ENCODE data around the gene GRIP1. TPM values are rescaled to one million over a fixed set of nuclear protein-coding genes. Genes with fewer than 3 reads are reported as not detected.

The GRIP1 gene
- total and polyA plus RNA-seq, 2 experiments from 2014 or later, result 7.7 TPM

DNA sequence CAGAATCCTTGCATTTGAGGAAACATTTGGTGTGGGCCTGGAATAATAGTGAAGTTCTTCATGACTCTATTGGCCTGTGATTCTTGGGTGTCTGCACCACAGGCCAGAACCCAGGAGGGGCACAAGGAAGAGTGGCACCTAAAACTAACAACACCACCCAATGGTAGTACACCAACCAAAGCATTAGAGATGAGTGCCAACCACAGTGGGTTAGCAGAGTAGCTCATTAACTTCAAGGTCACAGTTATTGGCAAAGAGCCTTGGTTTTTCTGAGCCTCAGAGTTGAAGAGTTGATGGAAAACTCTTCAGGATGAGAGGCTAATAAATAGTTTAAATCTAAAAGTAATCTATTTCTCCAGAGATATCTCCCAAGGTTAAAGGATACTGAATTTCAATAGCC lies 319.6 kb downstream of the GRIP1 start:
- DNase-seq (ENCODE audit: low spot score), result no peak
- Histone ChIP-seq H3K79me2 (no peaks in the 10 kb centered on the region), H3K36me3 (replicated peaks; ENCODE audit: insufficient read depth, low read depth) (no peaks in the 10 kb centered on the region), H3K4me1 (ENCODE audit: insufficient read depth) (no peaks in the 10 kb centered on the region), H3K27ac (no peak overlapping the region), H3K27me3 (no peaks in the 10 kb centered on the region), H3K9me2 (replicated peaks; ENCODE audit: insufficient read depth) (no peaks in the 10 kb centered on the region), H3K9me3 (ENCODE audit: low read depth) (no peaks in the 10 kb centered on the region), H4K20me1 (ENCODE audit: insufficient read depth, poor library complexity, severe bottlenecking) (no peaks in the 10 kb centered on the region), H3K4me3 (no peak overlapping the region), H3K4me2 (no peak overlapping the region), H2AFZ (no peak overlapping the region)
- TF ChIP-seq, protein P1, sequence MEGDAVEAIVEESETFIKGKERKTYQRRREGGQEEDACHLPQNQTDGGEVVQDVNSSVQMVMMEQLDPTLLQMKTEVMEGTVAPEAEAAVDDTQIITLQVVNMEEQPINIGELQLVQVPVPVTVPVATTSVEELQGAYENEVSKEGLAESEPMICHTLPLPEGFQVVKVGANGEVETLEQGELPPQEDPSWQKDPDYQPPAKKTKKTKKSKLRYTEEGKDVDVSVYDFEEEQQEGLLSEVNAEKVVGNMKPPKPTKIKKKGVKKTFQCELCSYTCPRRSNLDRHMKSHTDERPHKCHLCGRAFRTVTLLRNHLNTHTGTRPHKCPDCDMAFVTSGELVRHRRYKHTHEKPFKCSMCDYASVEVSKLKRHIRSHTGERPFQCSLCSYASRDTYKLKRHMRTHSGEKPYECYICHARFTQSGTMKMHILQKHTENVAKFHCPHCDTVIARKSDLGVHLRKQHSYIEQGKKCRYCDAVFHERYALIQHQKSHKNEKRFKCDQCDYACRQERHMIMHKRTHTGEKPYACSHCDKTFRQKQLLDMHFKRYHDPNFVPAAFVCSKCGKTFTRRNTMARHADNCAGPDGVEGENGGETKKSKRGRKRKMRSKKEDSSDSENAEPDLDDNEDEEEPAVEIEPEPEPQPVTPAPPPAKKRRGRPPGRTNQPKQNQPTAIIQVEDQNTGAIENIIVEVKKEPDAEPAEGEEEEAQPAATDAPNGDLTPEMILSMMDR (IDR thresholded peaks at IDR 0.05; ENCODE audit: poor library complexity), result no peak
- no peak for TF ChIP-seq EZH2phosphoT487 (IDR thresholded peaks at IDR 0.05; ENCODE audit: low read depth, severe bottlenecking, unreplicated experiment)
- no peak for TF ChIP-seq EZH2 (IDR thresholded peaks at IDR 0.05; ENCODE audit: borderline replicate concordance)

DNA sequence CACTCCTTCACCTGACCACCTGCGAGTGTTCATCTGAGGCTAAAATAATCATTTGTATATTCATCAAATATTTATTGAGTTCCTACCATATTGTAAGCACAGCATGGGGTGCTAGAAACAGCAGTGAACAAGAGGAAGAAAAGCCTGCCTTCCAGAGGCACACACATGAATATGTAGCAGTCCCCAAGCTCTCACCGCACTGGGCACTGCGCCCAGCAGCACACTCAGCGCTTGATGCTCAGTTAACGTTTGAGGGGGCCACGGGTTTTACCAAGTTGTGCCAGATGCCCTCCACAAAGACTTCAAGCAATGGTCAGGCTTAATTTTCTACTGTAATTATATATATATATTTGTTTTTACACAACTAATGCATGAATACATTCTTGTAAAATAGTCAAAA lies 324.6 kb downstream of the GRIP1 start:
- no peak for DNase-seq (ENCODE audit: low spot score)
- TF ChIP-seq EZH2phosphoT487 (IDR thresholded peaks at IDR 0.05; ENCODE audit: low read depth, severe bottlenecking, unreplicated experiment), result no peak
- TF ChIP-seq, protein P1 (IDR thresholded peaks at IDR 0.05; ENCODE audit: poor library complexity), result no peak
- TF ChIP-seq EZH2 (IDR thresholded peaks at IDR 0.05; ENCODE audit: borderline replicate concordance), result no peak
- WGBS (ENCODE audit: low lambda C conversion rate, missing lambda C conversion rate), result 95% methylated on average over 6 of the region's 6 CpGs

DNA sequence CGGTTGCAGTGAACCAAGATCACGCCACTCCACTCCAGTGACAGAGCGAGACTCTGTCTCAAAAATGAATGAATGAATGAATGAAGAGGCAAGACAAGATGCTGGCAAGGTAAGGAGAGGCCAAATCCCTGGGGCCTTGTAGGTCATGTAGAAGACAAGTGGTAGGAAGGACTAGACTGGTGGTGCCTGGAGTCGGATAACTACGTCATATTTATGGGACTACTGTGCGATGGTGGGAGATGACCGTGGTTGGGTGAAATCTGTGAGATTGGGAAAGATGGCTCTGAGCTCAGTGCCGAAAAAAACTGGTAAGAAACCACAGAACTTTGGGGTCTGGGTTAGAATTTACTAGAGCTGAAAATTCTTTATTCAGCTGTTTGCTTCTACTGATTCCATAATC lies 326.0 kb downstream of the GRIP1 start:
- Histone ChIP-seq H3K36me3 (replicated peaks; ENCODE audit: insufficient read depth, low read depth) (no peaks in the 10 kb centered on the region), H4K20me1 (ENCODE audit: insufficient read depth, poor library complexity, severe bottlenecking) (no peaks in the 10 kb centered on the region), H3K27me3 (no peaks in the 10 kb centered on the region), H2AFZ (no peak overlapping the region), H3K4me2 (no peak overlapping the region), H3K79me2 (no peaks in the 10 kb centered on the region), H3K4me3 (no peak overlapping the region), H3K9me3 (ENCODE audit: low read depth) (no peaks in the 10 kb centered on the region), H3K9me2 (replicated peaks; ENCODE audit: insufficient read depth) (no peaks in the 10 kb centered on the region), H3K27ac (no peak overlapping the region), H3K4me1 (ENCODE audit: insufficient read depth) (no peaks in the 10 kb centered on the region)
- TF ChIP-seq EZH2 (IDR thresholded peaks at IDR 0.05; ENCODE audit: borderline replicate concordance) (no peak), EZH2phosphoT487 (IDR thresholded peaks at IDR 0.05; ENCODE audit: low read depth, severe bottlenecking, unreplicated experiment) (no peak)
- TF ChIP-seq, protein P1 (IDR thresholded peaks at IDR 0.05; ENCODE audit: poor library complexity), result no peak
- no peak for DNase-seq (ENCODE audit: low spot score)
- WGBS (ENCODE audit: low lambda C conversion rate, missing lambda C conversion rate), result 97% methylated on average over 8 of the region's 8 CpGs

More for the DNA sequence above, 324.6 kb downstream of the GRIP1 start:
- no peak overlapping the region for H3K4me3 ChIP-seq
- H2AFZ ChIP-seq, result no peak overlapping the region
- no peaks in the 10 kb centered on the region for H3K4me1 ChIP-seq (ENCODE audit: insufficient read depth)
- no peaks in the 10 kb centered on the region for H4K20me1 ChIP-seq (ENCODE audit: insufficient read depth, poor library complexity, severe bottlenecking)
- H3K27ac ChIP-seq, result no peak overlapping the region
- H3K36me3 ChIP-seq (replicated peaks; ENCODE audit: insufficient read depth, low read depth), result no peaks in the 10 kb centered on the region
- H3K79me2 ChIP-seq, result no peaks in the 10 kb centered on the region
- no peaks in the 10 kb centered on the region for H3K27me3 ChIP-seq
- no peak overlapping the region for H3K4me2 ChIP-seq
- H3K9me3 ChIP-seq (ENCODE audit: low read depth), result no peaks in the 10 kb centered on the region
- no peaks in the 10 kb centered on the region for H3K9me2 ChIP-seq (replicated peaks; ENCODE audit: insufficient read depth)

DNA sequence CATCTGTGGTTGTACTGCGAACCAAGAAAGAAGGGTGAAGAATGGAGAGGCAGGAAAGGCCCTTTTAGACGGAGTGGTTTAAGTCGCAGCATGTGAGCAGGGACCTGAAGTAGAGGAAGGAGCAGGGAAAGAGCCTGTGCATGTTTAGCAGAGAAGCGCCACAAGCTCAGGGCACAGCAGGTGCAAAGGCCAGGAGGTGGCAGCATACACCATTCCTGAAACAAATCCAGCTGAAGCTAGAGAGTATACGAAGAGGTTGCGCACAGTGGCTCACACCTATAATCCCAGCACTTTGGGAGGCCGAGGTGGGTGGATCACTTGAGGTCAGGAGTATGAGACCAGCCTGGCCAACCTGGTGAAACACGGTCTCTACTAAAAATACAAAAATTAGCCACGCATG lies 326.7 kb downstream of the GRIP1 start:
- H2AFZ ChIP-seq, result no peak overlapping the region
- no peaks in the 10 kb centered on the region for H3K27me3 ChIP-seq
- no peaks in the 10 kb centered on the region for H3K79me2 ChIP-seq
- H3K36me3 ChIP-seq (replicated peaks; ENCODE audit: insufficient read depth, low read depth), result no peaks in the 10 kb centered on the region
- H3K4me2 ChIP-seq, result no peak overlapping the region
- H3K9me3 ChIP-seq (ENCODE audit: low read depth), result no peaks in the 10 kb centered on the region
- H3K4me1 ChIP-seq (ENCODE audit: insufficient read depth), result no peaks in the 10 kb centered on the region
- WGBS (ENCODE audit: low lambda C conversion rate, missing lambda C conversion rate), result 84% methylated on average over 9 of the region's 9 CpGs
- peak; percentile 48 for DNase-seq (ENCODE audit: low spot score)
- no peak overlapping the region for H3K4me3 ChIP-seq
- H4K20me1 ChIP-seq (ENCODE audit: insufficient read depth, poor library complexity, severe bottlenecking), result no peaks in the 10 kb centered on the region
- TF ChIP-seq EZH2phosphoT487 (IDR thresholded peaks at IDR 0.05; ENCODE audit: low read depth, severe bottlenecking, unreplicated experiment), result no peak
- TF ChIP-seq, protein P1 (IDR thresholded peaks at IDR 0.05; ENCODE audit: poor library complexity), result peak; percentile 47
- H3K9me2 ChIP-seq (replicated peaks; ENCODE audit: insufficient read depth), result no peaks in the 10 kb centered on the region
- no peak overlapping the region for H3K27ac ChIP-seq

All from hepatocyte (in vitro differentiated cells).